Choroid plexus epithelial cell (primary cell): ENCODE measurements around the gene ALG8.
"Not testable (repeated sequence)": the region's sequence is repeated elsewhere in the genome, so short reads cannot be mapped to it uniquely, and the experiment has no call there.

Experiments
- DNase-seq: peaks from one replicate; pipeline ENCODE4 v3.0.0-alpha.2; 2010; ENCODE audit warnings: low read depth
- H3K4me3 ChIP-seq: 2 replicates; pipeline ENCODE4 v1.5.1; 2011; ENCODE audit warnings: low read depth, mild to moderate bottlenecking, control low read depth, low read length, moderate library complexity
- CTCF ChIP-seq: conservative IDR thresholded peaks from 2 replicates; pipeline ENCODE4 v1.5.1; 2011; ENCODE audit warnings: low read depth, mild to moderate bottlenecking, control low read depth, inconsistent platforms, low read length, moderate library complexity

ALG8 gene

DNA sequence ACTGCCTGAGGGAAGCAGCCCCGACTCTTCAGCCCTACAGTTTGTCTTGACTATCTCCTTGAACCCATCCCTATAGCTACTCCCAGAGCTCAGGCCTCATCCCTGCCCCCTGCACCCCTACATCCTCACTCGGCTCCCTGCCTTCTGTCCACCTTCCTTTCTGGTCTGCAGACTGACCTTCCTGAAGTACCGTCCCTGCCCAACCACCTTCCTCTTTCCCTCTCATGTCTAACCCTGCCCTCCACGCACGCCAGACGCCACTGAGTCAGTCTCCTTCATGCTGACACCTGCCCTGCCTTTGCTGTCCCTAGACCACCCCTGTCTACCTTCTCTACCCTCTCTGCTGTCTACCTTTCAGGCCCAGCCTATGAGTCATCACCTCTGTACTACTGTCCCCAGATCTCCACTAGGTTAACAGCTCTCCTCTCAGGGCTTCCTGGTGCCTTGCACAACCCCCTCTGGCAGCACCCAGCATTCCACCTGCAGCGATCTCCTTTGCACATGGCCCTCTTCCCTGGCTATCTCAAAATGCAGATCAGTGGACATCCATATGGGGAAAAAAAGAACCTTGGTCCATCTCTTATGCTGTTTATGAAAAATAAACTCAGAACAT lies 40.1 kb upstream of the ALG8 start:
- no peak for TF ChIP-seq CTCF
- no peak for DNase-seq
- H3K4me3 ChIP-seq: no peak overlapping the region

DNA sequence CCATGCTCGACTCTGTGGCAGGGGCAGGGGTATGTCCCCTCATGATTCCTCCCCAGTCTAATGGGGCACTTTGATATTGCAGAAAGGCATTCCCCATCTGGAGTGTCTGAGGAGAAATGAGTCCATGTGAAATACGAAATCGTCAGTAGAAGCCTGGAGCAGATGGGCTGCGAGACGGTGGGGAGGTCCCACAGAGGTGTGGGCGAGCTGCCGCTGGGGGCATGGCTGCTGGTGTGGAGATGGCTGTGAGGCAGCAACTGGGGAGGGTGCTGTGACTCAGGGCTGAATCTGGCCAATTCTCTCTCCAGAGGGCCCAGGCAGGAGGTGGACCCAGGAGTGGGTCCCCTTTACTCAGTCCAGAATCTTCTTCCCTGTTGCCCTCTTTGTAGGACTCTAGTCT lies 37.8 kb upstream of the ALG8 start:
- H3K4me3 ChIP-seq: no peak overlapping the region
- no peak for DNase-seq
- TF ChIP-seq CTCF: no peak

GRCh38 chr11:78176605-78177141 lies 37.2 kb upstream of the ALG8 start:
- DNase-seq: no peak
- no peak overlapping the region for H3K4me3 ChIP-seq
- TF ChIP-seq CTCF: no peak

DNA sequence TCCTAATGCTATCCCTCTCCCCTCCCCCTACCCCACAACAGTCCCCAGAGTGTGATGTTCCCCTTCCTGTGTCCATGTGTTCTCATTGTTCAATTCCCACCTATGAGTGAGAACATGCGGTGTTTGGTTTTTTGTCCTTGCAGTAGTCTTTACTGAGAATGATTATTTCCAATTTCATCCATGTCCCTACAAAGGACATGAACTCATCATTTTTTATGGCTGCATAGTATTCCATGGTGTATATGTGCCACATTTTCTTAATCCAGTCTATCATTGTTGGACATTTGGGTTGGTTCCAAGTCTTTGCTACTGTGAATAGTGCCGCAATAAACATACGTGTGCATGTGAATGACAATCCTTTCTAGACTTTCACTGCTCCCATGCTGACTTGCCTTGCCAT lies 36.4 kb upstream of the ALG8 start:
- not testable (repeated sequence) for DNase-seq, H3K4me3 ChIP-seq

- H3K4me3 ChIP-seq: no peak overlapping the region
- TF ChIP-seq CTCF: no peak
- no peak for DNase-seq
Observed at GRCh38 chr11:78171951-78172350, 32.5 kb upstream of the ALG8 start.

- H3K4me3 ChIP-seq: no peak overlapping the region
- DNase-seq: peak; percentile 23
- no peak for TF ChIP-seq CTCF
Observed at GRCh38 chr11:78170874-78171549, 31.6 kb upstream of the ALG8 start.

DNA sequence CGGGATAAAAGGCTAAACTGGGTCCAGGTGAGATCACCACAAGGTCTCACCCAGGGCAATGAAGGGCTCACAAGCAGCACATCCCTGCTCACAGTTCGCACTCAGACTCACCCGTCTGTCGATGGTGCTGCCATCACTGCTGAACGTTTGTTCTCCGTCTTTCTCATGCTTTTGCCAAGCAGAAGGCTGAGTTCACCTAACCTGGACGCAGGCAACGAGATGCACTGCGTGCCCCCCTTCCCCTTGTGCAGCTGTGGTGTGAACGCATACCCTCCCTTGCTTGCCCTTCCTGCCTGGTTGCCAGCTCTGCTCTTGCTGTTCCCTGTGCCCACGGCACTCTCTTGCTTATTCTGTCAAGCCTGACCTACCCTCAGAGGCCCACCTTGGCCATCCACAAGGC lies 31.0 kb upstream of the ALG8 start:
- TF ChIP-seq CTCF: no peak
- DNase-seq: no peak
- H3K4me3 ChIP-seq: no peak overlapping the region
